CD4-positive, alpha-beta memory T cell (primary cell): Measurements from ENCODE around the gene BLACAT1. TPM values are rescaled to one million over a fixed set of nuclear protein-coding genes. Genes with fewer than 3 reads are reported as not detected.

Source experiments
- CTCF ChIA-PET: fragments of 350-600 bp; sonication (Branson Sonifier 250); formaldehyde crosslinking; loops from one replicate; lab custom pipeline; 2021; ENCODE audit warnings: inconsistent platforms; ENCODE audit not compliant: partially characterized antibody; lab: Charles Lee
- POLR2A ChIA-PET: fragments of 350-600 bp; sonication (Branson Sonifier 250); formaldehyde crosslinking; loops from one replicate; lab custom pipeline; 2021; ENCODE audit not compliant: partially characterized antibody; lab: Charles Lee
- DNase-seq, 5 donors: peaks; one replicate each; pipeline versions ENCODE4 v3.0.0 to v3.0.0-alpha.2; 2020 to 2022; ENCODE audit warnings: mixed read lengths in 1 of 5
- H3K27ac ChIP-seq: one replicate; pipeline ENCODE4 v1.7.0; 2013; ENCODE audit warnings: low read depth, low read length
- H3K27me3 ChIP-seq: 2 replicates; pipeline ENCODE4 v1.7.0; 2013; ENCODE audit warnings: mild to moderate bottlenecking, low read length, moderate library complexity; ENCODE audit not compliant: insufficient read depth
- H3K36me3 ChIP-seq: 2 replicates; pipeline ENCODE4 v1.7.0; 2013; ENCODE audit warnings: mild to moderate bottlenecking, low read length, moderate library complexity; ENCODE audit not compliant: insufficient read depth
- H3K4me1 ChIP-seq: 2 replicates; pipeline ENCODE4 v1.7.0; 2013; ENCODE audit warnings: mild to moderate bottlenecking, low read length, moderate library complexity; ENCODE audit not compliant: insufficient read depth
- H3K4me3 ChIP-seq, 2 donors: one replicate each; pipeline ENCODE4 v1.7.0; 2013; ENCODE audit warnings: low read length in 2 of 2, mild to moderate bottlenecking in 1 of 2
- H3K9me3 ChIP-seq, 2 donors: one replicate each; pipeline ENCODE4 v1.7.0; 2013; ENCODE audit warnings: low read length in 2 of 2, control low read depth in 1 of 2; ENCODE audit not compliant: control insufficient read depth in 1 of 2
- H3K27ac Mint-ChIP-seq, 7 donors: one replicate each; pipeline ENCODE4 v1.8.0; 2020 to 2021; ENCODE audit warnings: mixed read lengths in 7 of 7, mild to moderate bottlenecking in 6 of 7, inconsistent platforms in 3 of 7, moderate library complexity in 3 of 7
- H3K27me3 Mint-ChIP-seq, 2 donors: one replicate each; pipeline ENCODE4 v1.8.0; 2020 to 2021; ENCODE audit warnings: mixed read lengths in 2 of 2
- H3K36me3 Mint-ChIP-seq, 2 donors: one replicate each; pipeline ENCODE4 v1.8.0; 2020 to 2021; ENCODE audit warnings: mixed read lengths in 2 of 2, inconsistent platforms in 1 of 2, mild to moderate bottlenecking in 1 of 2
- H3K4me1 Mint-ChIP-seq, 4 donors: one replicate each; pipeline ENCODE4 v1.8.0; 2020 to 2021; ENCODE audit warnings: mixed read lengths in 4 of 4, mild to moderate bottlenecking in 1 of 4
- H3K4me3 Mint-ChIP-seq, 8 donors: one replicate each; pipeline ENCODE4 v1.8.0; 2020 to 2021; ENCODE audit warnings: mixed read lengths in 8 of 8, mild to moderate bottlenecking in 7 of 8, moderate library complexity in 6 of 8, inconsistent platforms in 3 of 8
- H3K9me3 Mint-ChIP-seq, 8 donors: one replicate each; pipeline ENCODE4 v1.8.0; 2020 to 2021; ENCODE audit warnings: mixed read lengths in 8 of 8, mild to moderate bottlenecking in 5 of 8, inconsistent platforms in 3 of 8, moderate library complexity in 1 of 8
- intact Hi-C: fragments of 100-400 bp; cut with micrococcal nuclease; formaldehyde crosslinking; loops from one replicate; pipeline ENCODE4 v1.15.1; 2023
- polyA plus RNA-seq, 2 donors: library from polyadenylated mRNA; unstranded; fragments of 300-500 nt; fragmentation: Illumina TruSeq; gene quantifications; one replicate each; pipeline ENCODE4 v1.2.3, GENCODE V29; 2021
- total RNA-seq, 2 experiments: library from RNA; stranded (reverse); gene quantifications; one replicate each; pipeline ENCODE4 v1.2.3, GENCODE V29; 2021

Gene BLACAT1
- total and polyA plus RNA-seq, 4 experiments from 2014 or later, result 0.42 to 0.44 TPM; not detected in 2

DNA sequence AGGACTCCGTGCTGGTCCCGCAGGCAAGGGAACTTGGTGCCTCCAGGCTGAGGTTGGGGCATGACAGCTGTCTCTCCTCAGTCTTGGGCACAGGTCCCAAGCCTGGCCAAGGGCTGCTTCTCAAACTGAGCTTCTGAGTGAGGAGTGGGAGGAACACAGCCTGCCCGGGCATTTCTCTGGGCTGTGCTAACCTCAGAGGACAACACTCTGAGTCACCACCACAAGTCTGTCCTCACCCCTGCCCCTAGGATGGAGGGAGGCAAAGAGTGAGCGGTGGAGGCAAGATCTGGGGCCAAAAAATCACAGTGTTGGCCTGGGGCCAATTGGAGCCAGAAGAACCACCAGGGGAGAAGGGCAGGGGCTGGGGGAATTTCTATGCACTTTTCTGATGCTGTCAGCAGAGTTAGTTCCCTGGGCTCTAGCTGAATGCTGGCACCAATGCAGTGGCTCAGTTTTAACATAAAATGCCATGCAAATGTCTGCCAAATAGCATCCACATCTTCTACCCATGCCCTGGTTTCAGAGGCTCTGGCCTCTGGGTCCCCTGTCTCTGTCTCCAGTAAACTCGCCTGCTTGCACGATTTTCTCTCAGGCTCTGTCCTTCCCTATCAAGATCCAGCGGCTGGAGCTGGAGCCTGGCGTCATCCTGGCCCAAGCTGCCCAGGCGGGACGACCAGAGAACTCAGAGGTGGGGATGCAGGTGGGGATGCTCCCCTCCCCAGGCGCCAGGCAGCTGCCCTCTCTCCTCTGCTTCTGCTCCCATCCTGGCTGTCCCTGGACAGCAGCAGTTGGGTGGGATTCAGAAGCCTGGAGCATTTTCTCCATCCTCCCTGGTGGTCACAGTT, 37.6 kb upstream of the BLACAT1 start:
- Histone ChIP-seq H3K4me3 (no peak overlapping the region), H3K9me3 (no peaks in the 10 kb centered on the region), H3K36me3 (no peaks in the 10 kb centered on the region), H3K27ac (no peak overlapping the region), H3K4me1 (no peaks in the 10 kb centered on the region), H3K27me3 (peaks cover 17% of the 10 kb centered on the region)
- peaks cover 0 to 1% (median 0%) of the 10 kb centered on the region in 8 donors for H3K9me3 Mint-ChIP-seq
- no peaks in the 10 kb centered on the region for H3K36me3 Mint-ChIP-seq
- peaks cover 9 to 10% of the 10 kb centered on the region in 2 donors for H3K27me3 Mint-ChIP-seq
- no peak for DNase-seq
- H3K4me1 Mint-ChIP-seq, result no peaks in the 10 kb centered on the region
- CTCF ChIA-PET, result interaction anchor here (1.1 to 11.5 kb wide), 4 partner anchors 8 to 140 kb away, joined by 3 to 208 read pairs (median 5); no protein-coding TSS in a partner anchor
- intact Hi-C loops, result no loop called here
- POLR2A ChIA-PET, result no interaction called here
- H3K4me3 Mint-ChIP-seq, result peak overlapping the region in 1 of 8 donors; percentile 12
- no peak overlapping the region for H3K27ac Mint-ChIP-seq

DNA sequence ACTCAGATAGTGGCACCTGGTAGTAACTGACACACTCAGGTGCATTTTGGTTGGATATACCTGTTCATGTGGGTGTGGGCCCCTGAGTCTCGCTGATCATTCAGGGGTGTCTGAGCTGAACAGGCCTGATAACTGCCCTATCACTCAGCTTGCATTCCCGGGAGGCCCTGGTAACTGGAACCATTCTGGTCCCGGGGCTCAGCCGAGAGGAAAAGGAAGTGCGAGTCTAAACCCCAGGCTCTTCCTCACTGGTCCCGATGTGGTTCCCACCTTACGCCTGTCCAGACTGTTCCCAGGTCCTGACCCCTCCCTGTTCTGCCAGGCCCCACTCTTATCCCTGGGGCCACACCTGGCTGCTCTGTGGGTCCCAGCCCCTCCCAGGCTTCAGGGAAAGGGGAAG, 36.9 kb upstream of the BLACAT1 start:
- ChIA-PET POLR2A (no interaction called here), CTCF (interaction anchor here (0.8 to 11.5 kb wide), 4 partner anchors 11 to 139 kb away, joined by 3 to 208 read pairs (median 4); no protein-coding TSS in a partner anchor)
- Histone ChIP-seq H3K27me3 (peaks cover 17% of the 10 kb centered on the region), H3K36me3 (no peaks in the 10 kb centered on the region), H3K27ac (no peak overlapping the region), H3K9me3 (no peaks in the 10 kb centered on the region), H3K4me3 (no peak overlapping the region), H3K4me1 (no peaks in the 10 kb centered on the region)
- Mint-ChIP-seq H3K4me3 (no peak overlapping the region), H3K27ac (no peak overlapping the region), H3K27me3 (peaks cover 12 to 14% of the 10 kb centered on the region in 2 donors), H3K4me1 (no peaks in the 10 kb centered on the region), H3K36me3 (no peaks in the 10 kb centered on the region), H3K9me3 (peaks cover 0 to 1% (median 0%) of the 10 kb centered on the region in 8 donors)
- intact Hi-C loops, result no loop called here
- no peak for DNase-seq

DNA sequence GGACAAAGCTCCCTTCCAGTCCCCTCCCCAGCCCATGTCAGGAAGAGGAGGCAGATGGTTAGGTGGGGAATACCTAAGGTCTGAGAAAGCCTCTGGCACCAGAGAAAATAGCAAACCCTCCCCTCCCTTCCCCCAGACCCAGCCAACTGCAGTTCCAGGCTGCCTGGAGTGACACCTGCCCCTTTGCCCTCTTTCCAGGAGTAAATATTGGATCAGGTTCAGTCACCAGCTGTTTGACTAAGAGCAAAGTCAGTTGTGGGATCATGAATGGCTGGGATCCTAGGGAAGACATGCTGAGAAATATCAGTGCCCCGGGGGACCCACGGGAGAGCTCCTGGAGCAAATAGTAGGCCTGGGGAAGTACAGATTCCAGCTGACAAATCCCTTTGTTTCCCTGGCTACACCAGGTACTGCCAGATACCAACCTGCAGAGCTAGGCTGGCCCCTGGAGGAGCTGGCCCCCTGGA, 36.4 kb upstream of the BLACAT1 start:
- intact Hi-C loops, result no loop called here
- DNase-seq, result no peak
- Mint-ChIP-seq H3K36me3 (no peaks in the 10 kb centered on the region), H3K27me3 (peaks cover 12 to 15% of the 10 kb centered on the region in 2 donors), H3K27ac (no peak overlapping the region), H3K9me3 (peaks cover 0 to 1% (median 0%) of the 10 kb centered on the region in 8 donors), H3K4me3 (no peak overlapping the region), H3K4me1 (no peaks in the 10 kb centered on the region)
- POLR2A ChIA-PET, result no interaction called here
- H3K4me3 ChIP-seq, result no peak overlapping the region
- peaks cover 17% of the 10 kb centered on the region for H3K27me3 ChIP-seq
- H3K4me1 ChIP-seq, result no peaks in the 10 kb centered on the region
- no peaks in the 10 kb centered on the region for H3K9me3 ChIP-seq
- H3K27ac ChIP-seq, result no peak overlapping the region
- no peaks in the 10 kb centered on the region for H3K36me3 ChIP-seq
- CTCF ChIA-PET, result interaction anchor here (0.8 to 11.5 kb wide), 3 partner anchors 10 to 138 kb away, joined by 3 to 208 read pairs (median 5); no protein-coding TSS in a partner anchor

DNA sequence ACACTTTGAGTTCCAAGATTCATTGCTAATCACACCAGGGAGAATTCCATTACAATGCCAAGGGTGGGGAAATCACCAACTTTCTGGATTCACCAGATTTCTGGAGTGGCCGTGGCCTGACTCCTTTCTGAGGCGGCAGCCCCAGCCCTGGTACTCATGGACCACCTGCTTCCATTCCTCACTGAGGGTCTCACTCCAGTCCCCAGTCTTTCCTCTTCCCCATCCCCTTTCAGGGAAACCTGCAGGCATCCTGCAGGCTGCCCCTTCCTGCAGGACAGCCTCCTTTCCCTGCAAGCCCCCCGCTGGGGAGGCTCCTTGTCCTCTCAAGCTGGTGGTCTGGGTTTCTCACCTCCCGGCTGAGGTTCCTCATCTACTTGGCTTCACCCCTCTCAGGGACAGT, 35.9 kb upstream of the BLACAT1 start:
- Mint-ChIP-seq H3K9me3 (peaks cover 0 to 1% (median 0%) of the 10 kb centered on the region in 8 donors), H3K27ac (no peak overlapping the region), H3K36me3 (no peaks in the 10 kb centered on the region), H3K4me1 (no peaks in the 10 kb centered on the region), H3K4me3 (no peak overlapping the region), H3K27me3 (peaks cover 13 to 15% of the 10 kb centered on the region in 2 donors)
- H3K36me3 ChIP-seq, result no peaks in the 10 kb centered on the region
- H3K4me1 ChIP-seq, result no peaks in the 10 kb centered on the region
- CTCF ChIA-PET, result interaction anchor here (1.8 to 11.5 kb wide), 2 partner anchors 32 to 138 kb away, joined by 5 to 208 read pairs; no protein-coding TSS in a partner anchor
- H3K27me3 ChIP-seq, result peaks cover 17% of the 10 kb centered on the region
- no peak overlapping the region for H3K4me3 ChIP-seq
- H3K27ac ChIP-seq, result no peak overlapping the region
- no peaks in the 10 kb centered on the region for H3K9me3 ChIP-seq
- POLR2A ChIA-PET, result no interaction called here
- no peak for DNase-seq
- intact Hi-C loops, result no loop called here

DNA sequence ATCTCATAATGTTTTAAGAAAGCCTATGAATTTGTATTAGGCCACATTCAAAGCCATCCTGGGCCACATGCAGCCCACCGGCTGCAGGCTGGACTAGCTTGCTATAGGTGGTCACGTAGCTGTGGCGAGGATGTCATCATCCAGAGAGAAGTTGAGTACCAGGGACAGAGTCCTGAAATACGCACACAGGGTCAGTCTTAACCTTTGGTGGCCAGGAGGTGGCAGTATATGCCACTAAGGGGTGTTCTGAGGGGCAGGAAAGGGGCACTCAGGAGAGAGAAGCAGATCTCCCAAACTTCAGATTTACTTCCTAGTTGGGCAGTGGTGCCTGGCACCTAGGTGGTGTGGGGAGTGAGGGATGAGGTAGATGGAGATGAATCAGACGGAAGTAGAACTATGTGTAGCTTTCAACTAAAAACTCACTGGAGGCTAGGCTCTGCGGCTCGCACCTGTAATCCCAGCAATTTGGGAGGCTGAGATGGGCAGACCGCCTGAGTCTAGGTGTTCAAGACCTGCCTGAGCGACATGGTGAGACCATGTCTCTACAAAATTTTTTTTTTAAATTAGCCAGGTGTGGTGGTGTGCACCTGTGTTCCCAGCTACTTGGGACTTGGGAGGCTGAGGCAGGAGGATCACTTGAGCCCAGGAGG, 32.4 kb upstream of the BLACAT1 start:
- H3K27me3 Mint-ChIP-seq, result peaks cover 22 to 25% of the 10 kb centered on the region in 2 donors
- peak overlapping the region in 1 of 7 donors; percentile 41 for H3K27ac Mint-ChIP-seq

DNA sequence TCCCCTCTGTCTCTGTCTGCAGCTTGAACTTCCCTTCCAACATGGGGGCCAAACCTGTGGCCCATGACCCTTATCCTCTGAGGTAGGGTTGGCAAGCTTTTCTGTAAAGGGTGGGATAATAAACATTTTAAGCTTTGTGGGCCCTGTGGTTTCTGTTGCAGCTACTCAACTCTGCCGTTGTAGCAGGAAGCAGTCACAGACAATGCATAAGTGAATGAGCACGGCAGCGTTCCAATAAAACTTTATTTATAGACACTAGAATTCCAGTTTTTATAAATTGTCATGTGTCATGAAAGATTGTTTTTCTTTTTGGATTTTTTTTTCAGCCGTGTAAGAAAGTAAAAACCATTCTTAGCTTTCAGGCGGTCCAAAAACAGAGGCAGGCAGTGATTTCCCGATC, 30.4 kb upstream of the BLACAT1 start:
- Mint-ChIP-seq H3K27ac (no peak overlapping the region), H3K36me3 (no peaks in the 10 kb centered on the region), H3K9me3 (no peaks in the 10 kb centered on the region), H3K4me3 (no peak overlapping the region), H3K27me3 (peaks cover 24 to 25% of the 10 kb centered on the region in 2 donors), H3K4me1 (peaks cover 11 to 39% (median 19%) of the 10 kb centered on the region in 4 donors)
- intact Hi-C loops, result no loop called here
- Histone ChIP-seq H3K4me3 (no peak overlapping the region), H3K36me3 (no peaks in the 10 kb centered on the region), H3K9me3 (no peaks in the 10 kb centered on the region), H3K27me3 (peaks cover 3% of the 10 kb centered on the region), H3K4me1 (peaks cover 12% of the 10 kb centered on the region), H3K27ac (no peak overlapping the region)
- POLR2A ChIA-PET, result interaction anchor here (1.8 to 2.2 kb wide), 4 partner anchors 46 to 133 kb away, joined by 5 to 15 read pairs (median 12); no protein-coding TSS in a partner anchor
- CTCF ChIA-PET, result interaction anchor here (0.9 to 11.5 kb wide), 33 partner anchors 7 to 224 kb away, joined by 3 to 208 read pairs (median 9); partner anchors contain the start of gene KLHDC8A
- DNase-seq, result no peak

More for the DNA sequence above, 32.4 kb upstream of the BLACAT1 start:
- Histone ChIP-seq H3K36me3 (no peaks in the 10 kb centered on the region), H3K27me3 (peaks cover 14% of the 10 kb centered on the region), H3K4me1 (peaks cover 4% of the 10 kb centered on the region), H3K9me3 (no peaks in the 10 kb centered on the region), H3K27ac (no peak overlapping the region), H3K4me3 (no peak overlapping the region)
- Mint-ChIP-seq H3K4me3 (no peak overlapping the region), H3K4me1 (peaks cover 5 to 20% (median 7%) of the 10 kb centered on the region in 4 donors), H3K9me3 (no peaks in the 10 kb centered on the region), H3K36me3 (no peaks in the 10 kb centered on the region)
- ChIA-PET CTCF (interaction anchor here (0.7 to 11.5 kb wide), 25 partner anchors 9 to 227 kb away, joined by 3 to 208 read pairs (median 6); no protein-coding TSS in a partner anchor), POLR2A (interaction anchor here (1.0 kb wide), 1 partner anchor 36 kb away, joined by 6 read pairs; no protein-coding TSS in a partner anchor)
- intact Hi-C loops, result loop anchor here (1.0 kb wide), 1 partner anchor 36 kb away; no protein-coding TSS in a partner anchor
- peak; percentile 21 to 46 (median 45) for DNase-seq
